Measurements from ENCODE around the gene SH2D3A.

Gene SH2D3A

GRCh38 chr19:6705931-6706632 lies 61.2 kb downstream of the SH2D3A start:
- TF ChIP-seq FOXP2 (optimal IDR thresholded peaks at IDR 0.05; ENCODE audit: borderline replicate concordance, extremely low read depth, extremely low read length, insufficient read depth), result no peak
- no peak for TF ChIP-seq SIN3A (IDR thresholded peaks at IDR 0.05; ENCODE audit: borderline replicate concordance, insufficient read depth, low read length)
- no peak for TF ChIP-seq POLR2AphosphoS5 (IDR thresholded peaks at IDR 0.05; ENCODE audit: low read depth, low read length)
- TF ChIP-seq TAF1 (IDR thresholded peaks at IDR 0.05; ENCODE audit: borderline replicate concordance, insufficient read depth, low read length), result no peak
- no peak for TF ChIP-seq REST (IDR thresholded peaks at IDR 0.05; ENCODE audit: insufficient read depth in 1 of 2, low read depth in 2 of 2, low read length in 2 of 2)

Measured in PFSK-1 (cell line).